Ovary (tissue), 3 donors: ENCODE data around the gene PTGR2.
"Not testable (repeated sequence)": the region's sequence is repeated elsewhere in the genome, so short reads cannot be mapped to it uniquely, and the experiment has no call there.

Source experiments
- CTCF ChIP-seq, 3 donors: fragments of 450-650 bp in 2 of 3; fragments of 200-600 bp in 1 of 3; IDR thresholded peaks; one replicate each; pipeline versions ENCODE4 v1.5.1 to v1.8.0; 2016 to 2022; ENCODE audit warnings: antibody characterized with exemption in 3 of 3, mild to moderate bottlenecking in 1 of 3
- POLR2A ChIP-seq: fragments of 450-650 bp; IDR thresholded peaks from one replicate; pipeline ENCODE4 v1.6.1; 2017; ENCODE audit warnings: antibody characterized with exemption, mild to moderate bottlenecking, moderate library complexity
- donor health status: DM: no; HTN: no; CAD: no.

DNA sequence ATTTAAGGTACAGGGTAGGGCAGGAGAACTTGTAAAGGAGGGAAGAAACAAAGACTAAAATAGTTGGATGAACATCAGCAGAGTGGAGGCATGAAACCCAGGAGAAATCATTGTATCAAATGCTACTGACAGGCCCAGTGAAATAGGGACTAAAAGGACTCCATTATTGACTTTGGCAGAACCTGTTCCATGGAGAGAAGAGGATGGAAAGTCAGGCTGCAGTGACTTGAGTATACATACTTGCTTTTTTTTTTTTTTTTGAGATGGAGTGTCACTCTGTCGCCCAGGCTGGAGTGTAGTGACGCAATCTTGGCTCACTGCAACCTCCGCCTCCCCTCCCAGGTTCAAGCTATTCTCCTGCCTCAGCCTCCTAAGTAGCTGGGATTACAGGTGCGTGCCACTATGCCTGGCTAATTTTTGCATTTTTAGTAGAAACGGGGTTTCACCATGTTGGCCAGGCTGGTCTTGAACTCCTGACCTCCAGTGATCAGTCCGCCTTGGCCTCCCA, 42.6 kb downstream of the PTGR2 start:
- not testable (repeated sequence) for TF ChIP-seq CTCF (IDR thresholded peaks at IDR 0.05); POLR2A
